Endothelial cell of umbilical vein (primary cell): ENCODE results near the gene KDM4C.

ENCODE experiments used
- EZH2 ChIP-seq: IDR thresholded peaks from 2 replicates; pipeline ENCODE4 v1.6.1; 2012; ENCODE audit warnings: borderline replicate concordance, low read depth, mild to moderate bottlenecking, moderate library complexity, low read length, inconsistent platforms; ENCODE audit not compliant: severe bottlenecking
- GATA2 ChIP-seq: IDR thresholded peaks from 2 replicates; pipeline ENCODE4 v1.7.0; 2011; ENCODE audit warnings: low read depth, mild to moderate bottlenecking, moderate library complexity, mixed read lengths, low read length; ENCODE audit not compliant: insufficient read length, insufficient read depth
- JUN ChIP-seq: IDR thresholded peaks from 2 replicates; pipeline ENCODE4 v1.6.1; 2011; ENCODE audit warnings: borderline replicate concordance, low read depth; ENCODE audit not compliant: insufficient read length, insufficient read depth
- POLR2A ChIP-seq: IDR thresholded peaks from 2 replicates; pipeline ENCODE4 v1.6.1; 2012; ENCODE audit warnings: low read depth, mild to moderate bottlenecking, control low read depth, low read length
- POLR2AphosphoS5 ChIP-seq: IDR thresholded peaks from 2 replicates; pipeline ENCODE4 v1.6.1; 2012; ENCODE audit warnings: low read depth, mild to moderate bottlenecking, control low read depth, low read length, moderate library complexity; ENCODE audit not compliant: insufficient read depth
- TF ChIP-seq, protein P1 (sequence below), 2 donors: IDR thresholded peaks; 1 replicate in 1 of 2; 2 replicates in 1 of 2; pipeline ENCODE4 v1.5.1; 2011; ENCODE audit warnings: low read length in 2 of 2, mild to moderate bottlenecking in 2 of 2, moderate library complexity in 2 of 2, control low read depth in 1 of 2, inconsistent platforms in 1 of 2, low read depth in 1 of 2; ENCODE audit not compliant: insufficient read depth in 1 of 2; ENCODE audit errors: extremely low read depth in 1 of 2
- TF ChIP-seq, protein P2 (sequence below): IDR thresholded peaks from 2 replicates; pipeline ENCODE4 v1.6.1; 2011; ENCODE audit not compliant: insufficient read depth, insufficient read length

DNA sequence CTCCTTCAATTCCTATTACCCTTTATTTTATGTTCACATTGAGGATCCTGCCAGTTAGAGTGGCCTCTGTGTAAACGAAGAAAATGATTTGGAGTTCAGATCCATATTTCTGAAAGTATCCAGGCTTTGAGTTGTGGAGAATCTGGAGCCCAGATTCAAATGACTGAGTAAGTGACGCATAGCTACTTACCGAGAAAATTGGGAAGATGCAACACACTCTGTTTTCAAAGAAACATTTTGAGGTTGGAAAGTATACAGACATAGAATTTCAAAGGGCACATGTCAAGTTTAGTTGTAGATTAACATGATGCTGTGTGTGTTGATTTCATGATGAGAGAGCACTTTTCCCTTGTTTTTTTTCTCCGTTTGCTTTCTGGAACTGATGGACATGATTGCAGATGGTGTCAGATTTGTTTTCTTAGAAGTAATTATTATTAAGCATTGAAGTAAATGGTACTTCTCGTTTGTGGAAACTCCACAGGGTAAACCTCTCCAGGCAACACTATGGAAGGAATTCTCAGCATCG is 148.1 kb downstream of the KDM4C start:
- no peak for TF ChIP-seq POLR2AphosphoS5
- TF ChIP-seq, protein P1, sequence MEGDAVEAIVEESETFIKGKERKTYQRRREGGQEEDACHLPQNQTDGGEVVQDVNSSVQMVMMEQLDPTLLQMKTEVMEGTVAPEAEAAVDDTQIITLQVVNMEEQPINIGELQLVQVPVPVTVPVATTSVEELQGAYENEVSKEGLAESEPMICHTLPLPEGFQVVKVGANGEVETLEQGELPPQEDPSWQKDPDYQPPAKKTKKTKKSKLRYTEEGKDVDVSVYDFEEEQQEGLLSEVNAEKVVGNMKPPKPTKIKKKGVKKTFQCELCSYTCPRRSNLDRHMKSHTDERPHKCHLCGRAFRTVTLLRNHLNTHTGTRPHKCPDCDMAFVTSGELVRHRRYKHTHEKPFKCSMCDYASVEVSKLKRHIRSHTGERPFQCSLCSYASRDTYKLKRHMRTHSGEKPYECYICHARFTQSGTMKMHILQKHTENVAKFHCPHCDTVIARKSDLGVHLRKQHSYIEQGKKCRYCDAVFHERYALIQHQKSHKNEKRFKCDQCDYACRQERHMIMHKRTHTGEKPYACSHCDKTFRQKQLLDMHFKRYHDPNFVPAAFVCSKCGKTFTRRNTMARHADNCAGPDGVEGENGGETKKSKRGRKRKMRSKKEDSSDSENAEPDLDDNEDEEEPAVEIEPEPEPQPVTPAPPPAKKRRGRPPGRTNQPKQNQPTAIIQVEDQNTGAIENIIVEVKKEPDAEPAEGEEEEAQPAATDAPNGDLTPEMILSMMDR (IDR thresholded peaks at IDR 0.05; ENCODE audit: extremely low read depth in 1 of 2, insufficient read depth in 1 of 2, low read depth in 1 of 2, low read length in 2 of 2): no peak
- no peak for TF ChIP-seq POLR2A
- TF ChIP-seq, protein P2, sequence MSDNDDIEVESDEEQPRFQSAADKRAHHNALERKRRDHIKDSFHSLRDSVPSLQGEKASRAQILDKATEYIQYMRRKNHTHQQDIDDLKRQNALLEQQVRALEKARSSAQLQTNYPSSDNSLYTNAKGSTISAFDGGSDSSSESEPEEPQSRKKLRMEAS: no peak
- no peak for TF ChIP-seq EZH2
- TF ChIP-seq JUN: no peak
- TF ChIP-seq GATA2: no peak
